Spleen (tissue), 11 donors: Measurements from ENCODE around the gene CD93. TPM values are rescaled to one million over a fixed set of nuclear protein-coding genes. Genes with fewer than 3 reads are reported as not detected.

Experiments used
- DNase-seq: peaks from one replicate; pipeline ENCODE4 v3.0.0-alpha.2; 2020
- H3K27ac ChIP-seq, 8 donors: fragments of 200-600 bp; sonication (generic) in 7 of 8; 1 replicate in 4 of 8; 2 replicates in 4 of 8; pipeline versions ENCODE4 v1.5.0 to v1.8.0; 2016 to 2021; ENCODE audit warnings: inconsistent platforms in 4 of 8, mild to moderate bottlenecking in 4 of 8, moderate library complexity in 1 of 8
- H3K27me3 ChIP-seq, 7 donors: fragments of 200-600 bp; sonication (generic) in 6 of 7; replicated peaks in 1 of 7; 1 replicate in 4 of 7; 2 replicates in 3 of 7; pipeline versions ENCODE4 v1.5.0 to v1.8.0; 2016 to 2021; ENCODE audit warnings: inconsistent platforms in 3 of 7, mild to moderate bottlenecking in 1 of 7
- H3K36me3 ChIP-seq, 6 donors: fragments of 200-600 bp; sonication (generic) in 5 of 6; 1 replicate in 4 of 6; 2 replicates in 2 of 6; pipeline versions ENCODE4 v1.5.0 to v1.8.0; 2016 to 2021; ENCODE audit warnings: inconsistent platforms in 2 of 6
- H3K4me1 ChIP-seq, 6 donors: fragments of 200-600 bp; sonication (generic) in 5 of 6; 1 replicate in 3 of 6; 2 replicates in 3 of 6; pipeline versions ENCODE4 v1.5.0 to v1.8.0; 2016 to 2021; ENCODE audit warnings: inconsistent platforms in 3 of 6
- H3K4me3 ChIP-seq, 8 donors: fragments of 200-600 bp; sonication (generic) in 7 of 8; 1 replicate in 4 of 8; 2 replicates in 4 of 8; pipeline versions ENCODE4 v1.5.0 to v1.8.0; 2016 to 2021; ENCODE audit warnings: inconsistent platforms in 4 of 8, mild to moderate bottlenecking in 4 of 8, moderate library complexity in 2 of 8
- H3K9me3 ChIP-seq, 8 donors: fragments of 200-600 bp; sonication (generic) in 7 of 8; 1 replicate in 4 of 8; 2 replicates in 4 of 8; pipeline versions ENCODE4 v1.5.0 to v1.8.0; 2016 to 2021; ENCODE audit warnings: inconsistent platforms in 4 of 8
- POLR2A ChIP-seq, 3 donors: fragments of 450-650 bp; IDR thresholded peaks; one replicate each; pipeline ENCODE4 v1.5.1; 2017; ENCODE audit warnings: antibody characterized with exemption in 3 of 3, mild to moderate bottlenecking in 1 of 3
- POLR2AphosphoS5 ChIP-seq, 3 donors: sonication (generic); formaldehyde crosslinking; IDR thresholded peaks; one replicate each; pipeline ENCODE4 v1.5.1; 2017; ENCODE audit warnings: antibody characterized with exemption in 3 of 3
- WGBS, 5 donors: extraction: QIAGEN DNeasy Blood & Tissue Kit in 3 of 5; methylation state at CpG; one replicate each; pipeline versions ENCODE4 v1.1.5 to v1.1.7; 2013 to 2018; 5-methylcytosine and 5-hydroxymethylcytosine counted together
- intact Hi-C: fragments of 100-400 bp; cut with DNase I; formaldehyde crosslinking; loops from one replicate; pipeline ENCODE4 v1.15.0; 2023; ENCODE audit warnings: low total_unique reads
- polyA plus RNA-seq, 3 donors: library from polyadenylated mRNA; stranded (reverse); fragments of 200-250 nt; gene quantifications; one replicate each; pipeline ENCODE4 v1.2.1, GENCODE V29; 2013
- total RNA-seq, 7 donors: library from RNA; depleted of rRNA in 3 of 7; stranded (reverse); fragments of >200 nt in 3 of 7; fragmentation: NEBNext Ultra II Directional in 4 of 7; extraction: Animal tissue kit (Norgen Biotek cat#: 25700) in 4 of 7; gene quantifications; one replicate each; pipeline versions ENCODE4 v1.1.0 to v1.2.1, GENCODE V29; 2016 to 2021
- TF ChIP-seq, protein P1 (sequence below), 11 experiments: fragments of 200-600 bp in 7 of 11; fragments of 450-650 bp in 4 of 11; sonication (generic) in 4 of 11; IDR thresholded peaks in 8 of 11; conservative IDR thresholded peaks in 3 of 11; 1 replicate in 7 of 11; 2 replicates in 4 of 11; pipeline versions ENCODE4 v1.4.0 to v1.8.0; 2016 to 2021; ENCODE audit warnings: antibody characterized with exemption in 11 of 11, inconsistent platforms in 4 of 11, mild to moderate bottlenecking in 1 of 11
- donor health status: healthy with polysubstance abuse.
- donor health status: DM: no; HTN: no; CAD: no; lungs with moderate emphysema.
- donor health status: DM: no; HTN: no; CAD: no.
- donor health status: Bipolar disorder and iron deficiency.
- donor health status: healthy.
- donor health status: DM: no; HTN: no; CAD: no.
- donor health status: DM: yes; HTN: yes; CAD: no.

CD93 gene
- total and polyA plus RNA-seq, 10 donors = 4.1 to 103 (median 62.5) TPM

DNA sequence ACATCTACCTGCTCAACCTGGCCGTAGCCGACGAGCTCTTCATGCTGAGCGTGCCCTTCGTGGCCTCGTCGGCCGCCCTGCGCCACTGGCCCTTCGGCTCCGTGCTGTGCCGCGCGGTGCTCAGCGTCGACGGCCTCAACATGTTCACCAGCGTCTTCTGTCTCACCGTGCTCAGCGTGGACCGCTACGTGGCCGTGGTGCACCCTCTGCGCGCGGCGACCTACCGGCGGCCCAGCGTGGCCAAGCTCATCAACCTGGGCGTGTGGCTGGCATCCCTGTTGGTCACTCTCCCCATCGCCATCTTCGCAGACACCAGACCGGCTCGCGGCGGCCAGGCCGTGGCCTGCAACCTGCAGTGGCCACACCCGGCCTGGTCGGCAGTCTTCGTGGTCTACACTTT is 50.4 kb downstream of the CD93 start:
- peak overlapping the region in 1 of 8 donors; percentile 46 for H3K4me3 ChIP-seq
- no peak for DNase-seq
- H3K27me3 ChIP-seq = peaks cover 0 to 71% (median 16%) of the 10 kb centered on the region in 7 donors
- intact Hi-C loops = no loop called here
- TF ChIP-seq, protein P1, sequence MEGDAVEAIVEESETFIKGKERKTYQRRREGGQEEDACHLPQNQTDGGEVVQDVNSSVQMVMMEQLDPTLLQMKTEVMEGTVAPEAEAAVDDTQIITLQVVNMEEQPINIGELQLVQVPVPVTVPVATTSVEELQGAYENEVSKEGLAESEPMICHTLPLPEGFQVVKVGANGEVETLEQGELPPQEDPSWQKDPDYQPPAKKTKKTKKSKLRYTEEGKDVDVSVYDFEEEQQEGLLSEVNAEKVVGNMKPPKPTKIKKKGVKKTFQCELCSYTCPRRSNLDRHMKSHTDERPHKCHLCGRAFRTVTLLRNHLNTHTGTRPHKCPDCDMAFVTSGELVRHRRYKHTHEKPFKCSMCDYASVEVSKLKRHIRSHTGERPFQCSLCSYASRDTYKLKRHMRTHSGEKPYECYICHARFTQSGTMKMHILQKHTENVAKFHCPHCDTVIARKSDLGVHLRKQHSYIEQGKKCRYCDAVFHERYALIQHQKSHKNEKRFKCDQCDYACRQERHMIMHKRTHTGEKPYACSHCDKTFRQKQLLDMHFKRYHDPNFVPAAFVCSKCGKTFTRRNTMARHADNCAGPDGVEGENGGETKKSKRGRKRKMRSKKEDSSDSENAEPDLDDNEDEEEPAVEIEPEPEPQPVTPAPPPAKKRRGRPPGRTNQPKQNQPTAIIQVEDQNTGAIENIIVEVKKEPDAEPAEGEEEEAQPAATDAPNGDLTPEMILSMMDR (IDR thresholded peaks at IDR 0.05 in 8 of 11, conservative IDR thresholded peaks at IDR 0.05 in 3 of 11) = no peak
- no peak for TF ChIP-seq POLR2AphosphoS5 (IDR thresholded peaks at IDR 0.05)
- H3K27ac ChIP-seq = no peak overlapping the region
- H3K36me3 ChIP-seq = no peaks in the 10 kb centered on the region
- 91 to 94% (median 93%) methylated on average over 39 to 41 of the region's 41 CpGs for WGBS, 5 donors
- no peaks in the 10 kb centered on the region for H3K9me3 ChIP-seq
- peaks cover 0 to 17% (median 4%) of the 10 kb centered on the region in 6 donors for H3K4me1 ChIP-seq

DNA sequence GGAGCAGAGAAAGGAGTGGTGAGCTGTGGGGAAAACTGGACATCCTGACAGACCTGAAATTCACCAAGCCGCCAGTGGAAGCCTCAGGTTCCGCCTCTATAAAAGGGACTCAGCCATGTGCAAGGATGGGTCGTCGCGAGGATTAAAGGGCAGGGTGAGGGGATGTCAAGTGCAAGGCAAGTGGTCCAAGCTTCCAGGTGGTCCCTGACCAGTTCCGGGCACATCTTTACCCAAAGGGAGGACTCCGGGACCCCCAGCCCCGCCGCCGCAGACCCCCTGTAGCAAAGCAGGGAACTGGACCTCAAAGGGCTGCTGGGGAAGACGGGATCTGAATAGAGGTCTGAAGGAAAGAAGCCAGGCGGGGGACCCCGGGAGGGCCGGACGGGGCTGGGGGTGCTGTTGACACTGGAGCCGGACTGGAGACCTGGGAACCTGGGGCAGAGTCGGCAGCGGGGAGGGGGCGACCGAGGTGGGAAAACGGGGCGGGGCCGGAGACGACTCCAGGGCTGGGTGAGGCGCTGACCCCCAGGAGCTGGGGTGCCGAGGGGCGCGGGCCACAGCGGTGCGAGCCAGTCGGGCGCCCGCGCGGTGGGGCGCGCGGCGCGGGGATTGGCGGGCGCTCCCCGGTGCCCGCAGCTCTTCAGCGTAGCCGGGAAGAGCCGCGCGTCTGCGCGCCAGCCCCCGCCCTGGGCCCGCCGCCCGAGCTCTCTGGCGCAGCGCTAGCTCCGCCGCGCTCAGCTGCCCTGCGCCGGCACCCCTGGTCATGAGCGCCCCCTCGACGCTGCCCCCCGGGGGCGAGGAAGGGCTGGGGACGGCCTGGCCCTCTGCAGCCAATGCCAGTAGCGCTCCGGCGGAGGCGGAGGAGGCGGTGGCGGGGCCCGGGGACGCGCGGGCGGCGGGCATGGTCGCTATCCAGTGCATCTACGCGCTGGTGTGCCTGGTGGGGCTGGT is 51.1 kb downstream of the CD93 start, which contains the start of gene SSTR4:
Gene SSTR4, plus strand, starts transcription at position 592 of the 951 bp plus-strand sequence. Its CDS starts 172 bp downstream, at position 764.
- Histone ChIP-seq H3K9me3 (no peaks in the 10 kb centered on the region), H3K27me3 (peaks cover 0 to 66% (median 16%) of the 10 kb centered on the region in 7 donors), H3K4me3 (peak within 1 kb of the TSS in 3 of 8 donors; percentile 13 to 46 (median 17)), H3K27ac (no peak within 1 kb of the TSS), H3K4me1 (peaks cover 0 to 17% (median 4%) of the 10 kb centered on the region in 6 donors), H3K36me3 (no peaks in the 10 kb centered on the region)
- intact Hi-C loops = no loop called here
- WGBS, 5 donors = 24 to 50% (median 25%) methylated on average over 33 to 83 of the region's 83 CpGs
- TF ChIP-seq, protein P1 (IDR thresholded peaks at IDR 0.05 in 8 of 11, conservative IDR thresholded peaks at IDR 0.05 in 3 of 11) = no peak
- TF ChIP-seq POLR2A (IDR thresholded peaks at IDR 0.05) = no peak
- no peak for TF ChIP-seq POLR2AphosphoS5 (IDR thresholded peaks at IDR 0.05)
- no peak for DNase-seq

DNA sequence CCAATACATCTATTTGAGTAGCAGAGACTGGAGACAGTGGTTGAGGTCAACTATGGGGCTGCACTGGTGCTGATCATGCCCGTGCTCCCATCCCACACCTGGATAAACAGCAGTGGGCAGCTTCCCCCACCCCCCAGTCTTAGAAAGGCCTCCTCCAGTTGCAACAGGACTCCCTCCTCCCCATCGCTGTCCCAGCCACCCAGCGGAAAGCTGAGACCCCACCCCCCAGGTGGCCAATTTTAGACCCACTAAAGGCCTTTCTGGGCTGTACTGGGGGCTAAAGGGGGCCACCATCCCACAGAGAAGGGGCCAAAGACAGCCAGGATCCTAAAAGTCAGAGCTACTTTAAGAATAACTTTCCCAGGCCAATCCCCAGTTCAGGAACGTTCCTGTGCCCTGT is 52.2 kb downstream of the CD93 start:
- no peak overlapping the region for H3K27ac ChIP-seq
- H3K4me1 ChIP-seq = peaks cover 0 to 25% (median 4%) of the 10 kb centered on the region in 6 donors
- no peaks in the 10 kb centered on the region for H3K9me3 ChIP-seq
- H3K4me3 ChIP-seq = no peak overlapping the region
- peaks cover 0 to 55% (median 16%) of the 10 kb centered on the region in 7 donors for H3K27me3 ChIP-seq
- no peak for DNase-seq
- TF ChIP-seq POLR2A (IDR thresholded peaks at IDR 0.05) = no peak
- TF ChIP-seq POLR2AphosphoS5 (IDR thresholded peaks at IDR 0.05) = no peak
- TF ChIP-seq, protein P1 (IDR thresholded peaks at IDR 0.05 in 8 of 11, conservative IDR thresholded peaks at IDR 0.05 in 3 of 11) = no peak
- intact Hi-C loops = no loop called here
- WGBS, 5 donors = 75 to 90% (median 81%) methylated on average over 1 to 4 of the region's 4 CpGs
- no peaks in the 10 kb centered on the region for H3K36me3 ChIP-seq

DNA sequence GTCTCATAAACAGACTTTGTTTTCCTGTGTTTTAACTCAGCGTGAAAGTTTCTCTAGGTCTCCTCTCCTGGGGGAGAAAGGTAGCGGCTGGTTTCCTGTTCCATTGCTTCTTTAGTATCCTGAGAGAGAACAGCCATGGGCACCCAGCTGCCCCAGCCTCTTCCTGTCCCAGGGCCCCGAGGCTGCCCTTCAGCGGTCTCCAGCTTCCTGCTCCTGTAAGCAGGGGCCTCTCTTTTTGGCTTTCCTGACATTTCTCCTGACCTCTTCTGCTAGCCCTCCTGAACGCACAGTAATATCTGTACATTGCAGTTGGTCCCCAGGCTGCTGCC is 53.4 kb downstream of the CD93 start:
- Histone ChIP-seq H3K4me3 (no peak overlapping the region), H3K27me3 (peaks cover 0 to 46% (median 16%) of the 10 kb centered on the region in 7 donors)

More for the DNA sequence above, 53.4 kb downstream of the CD93 start:
- no peak for DNase-seq
- Histone ChIP-seq H3K4me1 (peaks cover 0 to 37% (median 9%) of the 10 kb centered on the region in 6 donors), H3K27ac (no peak overlapping the region), H3K9me3 (no peaks in the 10 kb centered on the region), H3K36me3 (no peaks in the 10 kb centered on the region)
- WGBS, 5 donors = 17 to 30% (median 24%) methylated on average over 5 of the region's 5 CpGs
- intact Hi-C loops = no loop called here
- TF ChIP-seq POLR2A (IDR thresholded peaks at IDR 0.05) (no peak), POLR2AphosphoS5 (IDR thresholded peaks at IDR 0.05) (no peak)
- TF ChIP-seq, protein P1 (IDR thresholded peaks at IDR 0.05 in 8 of 11, conservative IDR thresholded peaks at IDR 0.05 in 3 of 11) = no peak
